ENCODE results near the gene HIVEP1.
"Not testable (repeated sequence)": the region's sequence is repeated elsewhere in the genome, so short reads cannot be mapped to it uniquely, and the experiment has no call there.

Gene HIVEP1

DNA sequence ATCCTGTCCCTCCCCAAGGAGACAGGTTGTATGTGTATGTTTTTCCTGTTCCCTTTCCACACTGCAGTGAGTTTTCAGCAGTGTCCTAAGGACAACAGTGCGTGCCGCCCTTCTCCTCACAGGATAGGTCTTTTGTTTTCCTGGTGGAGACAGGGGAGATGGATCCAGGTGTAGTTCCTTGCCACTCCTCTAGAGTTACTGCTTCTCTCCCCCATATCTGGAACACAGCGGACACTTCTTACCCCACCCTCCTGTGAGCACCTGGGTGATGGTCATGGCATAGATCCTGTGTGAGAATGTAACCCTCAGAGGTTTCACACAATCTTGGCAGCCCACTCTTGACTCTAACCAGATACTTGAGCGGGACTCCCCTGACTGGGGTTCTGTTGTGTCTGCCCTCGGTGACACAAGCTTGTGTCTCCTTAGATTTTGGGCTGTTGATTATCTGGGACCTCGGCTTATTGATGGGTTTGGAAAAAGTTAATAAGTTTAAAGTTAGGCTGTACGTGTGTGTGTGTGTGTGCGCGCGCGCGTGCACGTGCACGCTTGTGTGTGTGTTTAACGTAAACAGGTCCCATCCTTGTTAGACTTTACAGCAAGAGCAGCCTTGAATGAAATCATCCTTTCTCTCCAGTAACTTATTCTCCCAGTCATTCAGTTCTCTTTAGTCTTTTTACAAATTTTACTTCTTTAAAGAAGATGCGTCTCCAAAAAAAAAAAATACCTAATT is 146.7 kb downstream of the HIVEP1 start:
- no peak for DNase-seq (ENCODE audit: low read depth, low spot score)

DNA sequence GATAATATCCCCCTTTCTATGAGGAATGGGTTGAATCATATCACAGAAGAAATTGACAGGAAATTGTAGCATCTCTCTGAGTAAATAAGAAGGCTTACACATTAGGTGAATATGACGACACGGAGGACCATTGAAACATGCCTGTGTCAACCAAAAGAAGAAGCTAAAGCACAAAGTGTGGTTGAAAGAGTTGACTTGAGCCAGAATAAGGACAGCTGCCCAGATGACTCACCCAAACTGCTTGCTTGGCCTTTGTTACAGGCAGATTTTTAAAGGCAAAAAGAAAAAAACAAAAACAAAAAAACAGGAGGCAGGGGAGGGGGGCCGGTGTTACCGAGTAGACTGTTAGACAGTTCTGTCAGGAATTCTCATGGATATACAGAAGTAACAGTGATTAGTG is 148.2 kb downstream of the HIVEP1 start:
- DNase-seq (ENCODE audit: low read depth, low spot score): no peak

DNA sequence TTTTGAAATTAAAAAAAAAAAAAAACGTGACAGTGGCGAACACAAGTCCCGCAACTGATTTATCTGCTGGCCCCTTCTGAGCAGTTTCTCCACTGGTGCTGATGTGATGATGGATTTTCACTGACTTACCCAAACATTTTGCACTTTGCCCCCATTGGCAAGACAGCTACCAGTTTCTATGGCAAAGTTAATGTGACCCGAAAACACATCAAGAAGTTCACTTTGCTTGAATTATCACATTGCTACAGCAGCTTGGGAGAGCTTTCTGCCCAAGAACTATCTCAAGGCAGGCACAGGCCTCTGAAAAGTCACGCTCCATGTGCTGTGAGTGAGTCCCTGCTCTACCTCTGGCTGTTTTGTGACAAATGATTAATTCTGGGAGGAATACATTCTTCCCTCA is 150.1 kb downstream of the HIVEP1 start:
- DNase-seq (ENCODE audit: low read depth, low spot score): no peak

DNA sequence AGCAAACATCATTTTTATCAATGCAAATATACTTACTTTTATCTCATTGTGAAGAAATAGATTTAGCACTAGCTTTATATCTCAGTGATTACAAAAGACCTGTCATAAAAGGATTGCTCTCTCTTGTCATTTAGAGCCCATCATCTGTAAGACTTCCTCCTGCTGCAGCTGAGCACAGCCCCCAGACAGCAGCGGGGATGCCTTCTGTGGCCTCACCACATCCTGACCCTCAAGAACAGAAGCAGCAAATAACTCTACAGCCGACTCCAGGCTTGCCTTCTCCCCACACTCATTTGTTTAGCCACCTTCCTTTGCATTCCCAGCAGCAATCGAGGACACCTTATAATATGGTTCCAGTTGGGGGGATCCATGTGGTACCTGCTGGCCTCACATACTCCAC is 151.0 kb downstream of the HIVEP1 start:
- DNase-seq (ENCODE audit: low read depth, low spot score): no peak

DNA sequence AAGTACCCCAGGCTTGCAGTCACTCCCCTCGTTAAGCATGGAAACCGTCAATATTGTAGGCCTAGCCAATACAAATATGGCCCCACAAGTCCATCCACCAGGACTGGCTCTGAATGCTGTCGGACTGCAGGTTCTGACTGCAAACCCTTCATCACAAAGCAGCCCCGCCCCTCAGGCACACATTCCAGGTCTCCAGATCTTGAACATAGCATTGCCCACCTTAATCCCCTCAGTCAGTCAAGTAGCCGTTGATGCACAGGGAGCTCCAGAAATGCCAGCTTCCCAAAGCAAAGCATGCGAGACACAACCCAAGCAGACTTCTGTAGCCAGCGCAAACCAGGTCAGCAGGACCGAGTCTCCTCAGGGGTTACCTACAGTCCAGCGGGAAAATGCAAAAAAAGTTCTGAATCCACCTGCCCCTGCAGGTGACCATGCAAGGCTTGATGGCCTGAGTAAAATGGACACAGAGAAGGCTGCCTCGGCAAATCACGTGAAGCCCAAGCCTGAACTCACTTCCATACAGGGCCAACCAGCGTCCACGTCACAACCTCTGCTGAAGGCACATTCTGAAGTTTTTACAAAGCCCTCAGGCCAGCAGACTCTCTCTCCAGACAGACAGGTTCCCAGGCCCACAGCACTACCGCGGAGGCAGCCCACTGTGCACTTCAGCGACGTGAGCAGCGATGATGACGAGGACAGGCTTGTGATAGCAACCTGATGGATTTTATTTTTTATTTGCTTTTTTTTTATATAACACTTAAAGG is 151.8 kb downstream of the HIVEP1 start:
- no peak for DNase-seq (ENCODE audit: low read depth, low spot score)

DNA sequence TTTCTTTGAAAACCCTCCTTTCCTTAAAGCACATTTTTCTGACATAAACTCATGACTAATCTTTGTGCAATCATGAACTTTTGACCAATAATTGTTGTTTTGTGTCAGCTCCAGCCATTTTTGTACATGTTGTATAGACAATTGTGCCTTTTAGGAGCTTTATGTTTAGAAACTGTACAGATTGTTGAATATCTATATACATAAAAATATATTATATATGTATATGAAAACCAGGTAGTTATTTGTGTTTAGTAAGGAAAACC is 152.3 kb downstream of the HIVEP1 start:
- DNase-seq (ENCODE audit: low read depth, low spot score): no peak

DNA sequence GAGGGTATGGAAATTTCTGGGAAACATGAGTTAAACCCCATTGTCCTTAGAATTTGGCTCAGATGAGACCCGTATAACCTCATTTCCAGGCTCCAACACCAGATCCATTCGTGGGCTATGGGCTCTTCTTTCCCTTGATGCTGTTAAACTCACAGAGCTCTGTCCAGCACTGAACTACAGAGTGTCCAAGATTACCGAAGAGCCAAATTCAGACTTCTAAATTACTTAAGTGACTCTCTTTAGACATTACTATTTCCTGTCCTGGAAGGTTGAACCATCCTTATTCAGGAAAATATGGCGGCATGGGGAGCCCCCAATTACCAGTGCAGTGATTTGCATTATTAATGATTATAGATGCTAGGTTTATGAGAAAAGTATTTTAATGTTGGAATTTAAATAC is 153.2 kb downstream of the HIVEP1 start:
- DNase-seq (ENCODE audit: low read depth, low spot score): no peak

DNA sequence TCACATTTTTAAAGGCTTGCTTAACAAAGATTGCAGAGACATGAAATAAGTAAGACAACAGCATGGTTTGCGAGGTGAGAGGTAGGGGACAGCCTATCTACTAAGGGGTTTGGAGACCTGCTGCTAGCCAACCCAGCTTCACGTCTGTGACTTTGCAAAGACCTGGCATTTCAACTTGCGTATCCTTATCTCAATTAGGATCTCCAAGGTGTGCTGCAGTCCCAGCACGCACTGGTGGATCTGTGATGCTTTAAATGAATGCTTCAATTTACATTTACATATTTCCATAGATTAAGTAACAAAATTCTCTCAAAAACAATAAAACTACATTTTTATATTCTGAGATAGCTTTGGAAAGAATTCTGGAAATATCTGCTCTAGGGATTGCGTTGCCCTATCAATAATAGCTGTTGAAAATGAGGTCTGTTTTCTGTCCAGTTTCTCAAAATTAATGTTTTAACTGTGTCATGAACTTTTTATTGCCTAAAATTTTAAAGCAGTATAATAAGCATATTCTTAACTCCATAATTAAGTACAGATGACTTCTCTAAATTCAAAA is 153.7 kb downstream of the HIVEP1 start:
- no peak for DNase-seq (ENCODE audit: low read depth, low spot score)

DNA sequence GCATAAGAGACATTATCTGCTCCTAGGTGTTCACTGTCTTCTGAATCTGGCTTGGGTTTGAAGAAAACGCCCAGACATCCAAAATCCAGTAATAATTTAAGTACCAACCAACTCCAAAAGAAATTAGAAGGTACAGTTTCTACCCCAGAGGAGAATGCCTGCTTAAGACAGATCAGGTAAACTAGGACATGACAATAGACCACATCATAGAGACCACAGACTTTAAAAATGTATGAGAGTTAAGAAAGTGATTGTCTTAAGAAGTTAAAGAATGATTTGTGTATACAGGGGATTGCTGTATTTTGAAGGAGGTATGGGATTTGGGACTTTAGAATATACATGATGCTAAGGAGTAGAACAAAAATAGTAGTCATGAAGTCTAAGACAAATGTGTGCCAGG is 157.3 kb downstream of the HIVEP1 start:
- no peak for DNase-seq (ENCODE audit: low read depth, low spot score)

DNA sequence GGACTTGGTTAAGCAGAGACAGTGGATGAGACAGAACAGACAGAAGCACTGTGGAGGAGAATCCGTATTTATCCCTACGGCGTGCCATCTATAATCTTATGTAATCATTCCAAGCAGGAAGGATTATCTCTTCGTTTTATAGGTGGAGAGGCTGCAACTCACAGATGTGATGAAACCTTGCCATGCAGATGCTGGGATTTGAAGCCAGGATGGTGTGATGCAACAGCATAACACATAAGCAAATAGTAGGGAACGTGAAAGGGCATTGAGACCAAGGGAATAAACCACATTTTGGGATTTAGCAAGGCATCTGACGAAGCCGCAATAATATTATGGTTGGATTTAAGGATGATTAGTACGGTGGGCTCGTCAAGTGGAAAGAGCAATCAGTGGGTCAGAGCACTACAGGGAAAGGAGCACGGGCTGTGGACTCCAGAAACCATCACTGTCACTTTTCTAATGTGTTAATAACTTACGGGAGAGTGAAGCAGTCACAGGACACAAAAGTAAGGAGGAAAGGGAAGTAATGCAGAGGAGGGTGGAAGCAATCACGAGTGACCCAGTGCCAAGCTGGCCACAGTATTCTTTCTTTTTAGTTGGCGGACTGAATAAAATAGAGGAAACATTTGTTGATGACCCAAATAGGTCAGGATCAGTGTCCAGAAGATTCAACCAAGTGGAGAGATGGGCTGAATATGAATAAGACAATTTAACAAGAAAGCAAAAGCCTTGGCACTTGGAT is 158.4 kb downstream of the HIVEP1 start:
- DNase-seq (ENCODE audit: low read depth, low spot score): no peak

DNA sequence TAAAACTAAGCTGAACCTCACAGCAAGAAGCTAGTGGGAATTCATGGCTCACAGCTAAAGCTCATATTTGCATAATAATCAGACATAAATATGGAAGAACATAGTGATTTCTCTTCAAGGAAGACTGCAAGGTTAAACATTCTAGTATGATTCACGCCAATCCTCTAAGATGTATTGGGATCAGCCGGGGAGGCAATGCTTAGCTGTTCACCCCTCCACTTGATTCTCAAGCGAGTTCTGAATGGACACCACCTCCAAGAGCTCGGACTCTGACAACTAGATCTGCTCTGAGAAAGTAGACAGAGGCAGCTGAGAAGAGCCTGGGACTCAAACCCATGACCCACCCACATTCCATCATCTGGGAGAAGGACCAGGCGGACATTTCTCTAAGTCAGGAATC is 159.6 kb downstream of the HIVEP1 start:
- DNase-seq (ENCODE audit: low read depth, low spot score): no peak

DNA sequence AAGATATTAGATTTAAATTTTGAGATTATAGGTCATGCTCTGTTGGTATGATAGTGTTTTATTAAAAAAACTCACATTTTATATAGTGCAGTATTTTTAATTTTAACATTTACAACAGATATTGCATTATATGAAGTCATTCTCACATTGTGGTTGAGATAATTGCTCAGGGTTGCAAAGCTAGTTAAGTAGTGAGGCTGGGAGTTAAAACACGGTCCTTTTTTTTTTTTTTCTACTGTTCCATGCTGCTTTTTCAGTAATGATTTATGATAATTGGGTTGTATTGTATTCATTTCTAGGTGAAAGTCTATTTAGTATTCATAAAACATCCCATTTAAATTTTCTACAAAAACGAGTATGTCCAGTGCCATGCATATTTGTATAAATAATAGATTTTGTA is 160.5 kb downstream of the HIVEP1 start:
- DNase-seq (ENCODE audit: low read depth, low spot score): no peak

DNA sequence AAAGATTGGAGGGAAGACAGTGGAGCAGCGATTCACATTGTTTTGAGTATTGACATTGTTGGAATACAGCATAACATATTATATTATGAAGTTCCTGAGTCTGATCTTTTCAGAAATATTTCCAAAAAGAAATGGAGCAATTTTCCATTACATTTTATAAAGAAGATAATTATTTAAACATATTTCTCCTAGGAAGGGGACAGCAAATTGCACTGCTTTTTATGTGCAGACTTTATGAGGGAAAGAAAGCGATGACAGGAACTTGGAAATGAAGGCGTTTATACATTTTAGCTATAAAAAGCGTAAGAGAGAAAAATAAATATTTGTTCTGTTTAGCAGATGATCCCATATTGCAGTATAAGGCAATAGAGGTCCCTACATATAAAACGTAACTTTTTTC is 161.1 kb downstream of the HIVEP1 start:
- DNase-seq (ENCODE audit: low read depth, low spot score): no peak

DNA sequence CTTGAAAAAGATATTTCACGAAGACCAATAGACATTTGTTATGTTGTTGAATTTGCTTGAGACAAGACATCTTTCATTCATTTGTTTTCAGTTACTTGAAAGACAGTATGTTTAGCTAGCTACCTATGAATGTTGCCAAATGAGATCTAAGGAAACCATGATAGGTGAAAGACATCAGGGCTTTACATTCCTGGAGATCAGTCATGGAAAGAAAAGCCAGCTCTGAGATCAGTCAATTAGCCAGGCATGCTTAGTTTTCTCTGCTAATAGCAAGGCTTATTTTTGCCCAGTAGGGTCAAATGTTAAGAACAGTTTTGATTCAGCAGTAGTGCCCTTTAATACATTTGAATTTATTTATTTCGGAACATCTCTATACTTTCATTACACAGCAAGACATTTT is 161.5 kb downstream of the HIVEP1 start:
- no peak for DNase-seq (ENCODE audit: low read depth, low spot score)

DNA sequence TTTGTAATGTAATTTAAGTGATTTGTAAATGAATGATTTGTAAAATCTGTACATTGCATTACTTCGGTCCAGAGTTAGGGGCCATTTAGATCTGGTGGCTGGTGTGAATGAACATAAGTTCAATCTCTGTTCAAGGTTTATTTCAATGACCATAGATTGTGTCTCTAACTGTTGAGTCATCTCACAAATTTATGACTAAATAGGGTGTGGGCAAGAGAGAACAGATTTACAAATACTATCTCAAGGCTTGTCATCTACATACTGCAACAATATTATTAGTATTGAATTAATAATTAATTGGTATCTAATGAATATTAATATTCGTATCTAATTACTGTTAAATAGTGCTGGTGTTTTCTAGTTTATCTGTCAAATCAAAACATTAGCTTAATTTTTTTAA is 162.8 kb downstream of the HIVEP1 start:
- no peak for DNase-seq (ENCODE audit: low read depth, low spot score)

DNA sequence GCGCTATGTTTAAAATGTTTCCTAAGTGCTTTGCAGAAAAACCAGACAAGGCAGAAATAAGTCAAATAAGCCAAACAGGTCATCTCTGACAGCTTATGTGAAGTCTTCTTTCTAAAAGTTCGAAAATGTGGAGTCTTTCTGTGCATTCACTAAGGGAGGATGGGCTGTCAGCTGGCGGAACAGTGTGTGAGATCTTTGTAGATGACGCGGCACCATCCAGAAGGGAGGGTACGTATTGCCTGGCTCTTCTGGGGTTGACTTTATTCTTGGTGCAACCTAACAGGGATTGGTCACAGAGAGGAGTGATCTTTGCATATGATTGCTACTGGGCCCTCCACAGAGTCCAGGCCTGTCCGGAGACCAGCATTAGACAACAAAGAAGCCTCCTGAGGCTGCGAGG is 163.5 kb downstream of the HIVEP1 start:
- DNase-seq (ENCODE audit: low read depth, low spot score): no peak

DNA sequence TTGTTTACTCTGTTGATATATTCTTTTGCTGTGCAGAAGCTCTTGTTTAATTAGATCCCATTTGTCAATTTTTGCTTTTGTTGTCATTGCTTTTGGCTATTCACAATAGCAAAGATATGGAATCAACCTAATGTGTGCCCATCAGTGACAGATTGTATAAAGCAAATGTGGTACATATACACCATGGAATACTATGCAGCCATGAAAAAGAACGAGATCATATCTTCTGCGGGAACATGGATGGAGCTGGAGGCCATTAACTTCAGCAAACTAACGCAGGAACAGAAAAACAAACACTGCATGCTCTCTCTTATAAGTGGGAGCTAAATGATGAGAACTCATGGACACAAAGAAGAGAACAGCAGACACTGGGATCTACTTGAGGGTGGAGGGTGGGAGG is 164.7 kb downstream of the HIVEP1 start:
- DNase-seq (ENCODE audit: low read depth, low spot score): not testable (repeated sequence)

DNA sequence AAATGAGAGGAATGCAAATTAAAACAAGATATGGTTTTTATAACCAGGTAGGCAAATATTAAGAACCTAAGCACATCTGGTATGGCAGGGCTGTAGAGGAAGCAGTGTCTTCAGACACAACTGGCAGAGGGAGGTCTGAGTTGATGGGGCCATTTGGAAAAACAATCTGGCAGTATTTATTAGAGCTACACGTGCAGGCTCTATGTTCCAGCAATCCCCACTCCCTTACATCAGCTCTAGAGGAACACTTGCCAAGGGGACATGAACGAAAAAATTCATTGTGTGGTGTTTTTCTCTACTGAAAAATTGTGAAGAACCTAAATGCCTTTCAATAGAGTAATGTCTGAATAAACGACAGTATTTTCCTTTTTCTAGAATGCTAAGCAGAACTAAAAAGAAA is 166.4 kb downstream of the HIVEP1 start:
- no peak for DNase-seq (ENCODE audit: low read depth, low spot score)

DNA sequence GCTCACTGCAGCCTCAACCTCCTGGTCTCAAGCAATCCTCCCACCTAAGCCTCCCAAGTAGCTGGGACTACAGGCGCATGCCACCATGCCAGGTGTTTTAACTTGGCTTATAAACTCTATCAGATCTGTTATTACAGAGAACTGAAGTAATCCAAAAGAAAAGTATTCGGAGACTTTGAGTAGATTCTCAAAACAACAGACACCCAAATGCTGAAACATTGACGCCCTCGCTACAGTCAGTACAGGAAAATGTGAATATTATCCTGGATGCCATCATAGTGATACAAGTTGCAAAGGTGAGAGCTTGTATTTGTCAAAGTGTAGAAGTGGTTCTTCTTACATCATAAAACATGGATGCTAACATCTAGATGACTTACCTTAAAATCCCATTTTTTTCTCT is 169.4 kb downstream of the HIVEP1 start:
- no peak for DNase-seq (ENCODE audit: low read depth, low spot score)

DNA sequence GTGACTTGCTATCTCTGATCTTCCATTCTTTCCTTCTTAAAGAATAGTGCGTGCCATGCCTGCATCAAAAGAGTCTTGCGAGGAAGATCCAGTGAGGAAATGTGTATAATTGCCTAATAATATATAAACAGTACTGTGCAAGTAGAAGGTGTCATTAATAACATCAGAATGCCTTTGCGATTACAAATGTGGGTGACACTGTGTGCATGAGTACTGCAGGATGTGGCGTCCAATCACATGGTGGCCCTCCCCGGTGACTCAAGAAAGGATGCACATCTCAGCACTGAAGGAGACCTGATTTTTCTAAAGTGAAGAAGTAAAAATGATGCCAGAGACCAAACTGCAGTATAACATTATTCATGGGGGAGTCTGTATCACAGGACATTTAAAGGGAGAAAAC is 170.6 kb downstream of the HIVEP1 start:
- no peak for DNase-seq (ENCODE audit: low read depth, low spot score)

DNA sequence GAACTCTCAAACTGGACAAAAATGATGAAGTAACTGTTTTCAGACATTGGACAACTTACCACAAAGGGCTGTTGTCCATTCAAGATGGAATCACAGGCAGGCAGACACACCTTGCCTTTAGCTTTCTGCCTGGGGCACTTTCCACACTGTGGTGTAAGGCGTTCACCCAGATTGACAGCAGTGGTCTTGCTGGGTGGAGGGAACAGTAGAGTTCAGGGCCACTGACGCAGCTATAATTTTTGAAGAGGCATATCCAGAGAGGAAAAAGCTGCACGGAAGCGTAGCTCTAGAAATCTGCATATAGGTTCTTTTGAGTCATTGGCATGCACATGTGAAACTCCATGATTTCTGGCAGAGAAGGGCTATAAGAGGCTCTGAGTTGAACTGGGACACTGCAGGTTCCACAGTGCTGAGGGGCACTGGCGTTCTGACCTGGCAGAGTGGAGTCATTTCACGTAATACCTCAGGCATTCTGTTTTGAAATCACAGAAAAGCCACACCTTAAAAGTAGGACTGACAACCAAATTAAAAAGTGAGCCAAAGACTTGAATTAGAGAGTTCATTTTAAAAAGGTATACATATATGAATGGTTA is 173.1 kb downstream of the HIVEP1 start:
- no peak for DNase-seq (ENCODE audit: low read depth, low spot score)

DNA sequence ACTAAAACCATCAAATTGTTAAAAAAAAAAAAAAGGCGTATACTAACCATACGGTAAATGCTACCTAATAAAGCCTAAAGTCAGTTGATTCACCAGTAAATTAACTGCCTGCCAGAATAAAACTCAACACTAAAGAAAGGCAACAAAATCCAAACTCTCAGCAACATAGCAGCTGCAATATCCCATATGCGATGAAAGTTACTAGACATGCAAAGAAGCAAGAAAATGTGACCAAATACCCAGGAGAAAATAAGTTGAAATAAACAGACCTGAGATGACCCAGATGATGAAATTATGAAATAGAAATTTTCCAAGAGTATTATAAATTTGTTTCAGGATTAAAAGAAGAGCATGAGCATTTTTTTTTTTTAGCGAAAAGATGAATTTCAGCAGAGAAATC is 174.4 kb downstream of the HIVEP1 start:
- no peak for DNase-seq (ENCODE audit: low read depth, low spot score)

Measured in activated naive CD8-positive, alpha-beta T cell treated with anti-CD3 and anti-CD28 coated beads, Interleukin-2, amount 50 U/mL, for 16 hours (primary cell).